Prostate gland (tissue), 2 donors: ENCODE results near the gene MORN1. TPM values are rescaled to one million over a fixed set of nuclear protein-coding genes. Genes with fewer than 3 reads are reported as not detected.

Experiments
- DNase-seq: peaks from one replicate; pipeline ENCODE4 v3.0.0-alpha.2; 2019; ENCODE audit warnings: low spot score
- H3K27ac ChIP-seq, 2 donors: fragments of 200-600 bp; sonication (generic); 2 replicates each; pipeline ENCODE4 v1.5.1; 2017 to 2019
- H3K27me3 ChIP-seq: fragments of 200-600 bp; sonication (generic); replicated peaks from 2 replicates; pipeline ENCODE4 v1.5.1; 2019; ENCODE audit not compliant: insufficient read depth
- H3K36me3 ChIP-seq, 2 donors: fragments of 200-600 bp; sonication (generic); 1 replicate in 1 of 2; 2 replicates in 1 of 2; pipeline versions ENCODE4 v1.5.1 to v1.8.1; 2017 to 2019
- H3K4me1 ChIP-seq: fragments of 200-600 bp; sonication (generic); replicated peaks from 2 replicates; pipeline ENCODE4 v1.5.1; 2019
- H3K4me3 ChIP-seq, 2 donors: fragments of 200-600 bp; sonication (generic); 2 replicates each; pipeline ENCODE4 v1.5.1; 2017 to 2019
- H3K9me3 ChIP-seq: fragments of 200-600 bp; sonication (generic); 2 replicates; pipeline ENCODE4 v1.5.1; 2017
- CTCF ChIP-seq, 4 experiments: fragments of 200-600 bp in 2 of 4; fragments of 450-650 bp in 2 of 4; sonication (generic) in 2 of 4; IDR thresholded peaks; 1 replicate in 3 of 4; 2 replicates in 1 of 4; pipeline ENCODE4 v1.5.1; 2016 to 2019; ENCODE audit warnings: antibody characterized with exemption in 4 of 4, mild to moderate bottlenecking in 2 of 4, moderate library complexity in 2 of 4
- POLR2A ChIP-seq: fragments of 450-650 bp; IDR thresholded peaks from one replicate; pipeline ENCODE4 v1.6.1; 2016; ENCODE audit warnings: antibody characterized with exemption, mild to moderate bottlenecking
- POLR2AphosphoS5 ChIP-seq: sonication (generic); formaldehyde crosslinking; IDR thresholded peaks from one replicate; pipeline ENCODE4 v1.6.1; 2017; ENCODE audit warnings: antibody characterized with exemption
- WGBS: methylation state at CpG from one replicate; pipeline ENCODE4 v1.1.5; 2018; 5-methylcytosine and 5-hydroxymethylcytosine counted together
- intact Hi-C: fragments of 100-400 bp; cut with DNase I; formaldehyde crosslinking; loops from one replicate; pipeline ENCODE4 v1.14.2; 2022
- total RNA-seq, 2 donors: library from RNA; depleted of rRNA; stranded (reverse); fragments of >200 nt; gene quantifications; one replicate each; pipeline ENCODE4 v1.1.0, GENCODE V29; 2016

Gene MORN1
- total RNA-seq, 2 donors from 2014 or later = 18.6 to 21.0 TPM

GRCh38 chr1:2360588-2361364 is 30.6 kb downstream of the MORN1 start:
- intact Hi-C loops = no loop called here
- H3K27ac ChIP-seq = peak overlapping the region; percentile 26 to 47

GRCh38 chr1:2358651-2359640 is 32.4 kb downstream of the MORN1 start:
- TF ChIP-seq POLR2A = no peak
- TF ChIP-seq CTCF (IDR thresholded peaks at IDR 0.05) = no peak
- TF ChIP-seq POLR2AphosphoS5 = no peak
- WGBS = 76% methylated on average over 18 of the region's 24 CpGs
- H3K36me3 ChIP-seq = no peaks in the 10 kb centered on the region
- no peak overlapping the region for H3K27ac ChIP-seq
- H3K4me3 ChIP-seq = no peak overlapping the region
- no peak for DNase-seq
- H3K4me1 ChIP-seq = no peaks in the 10 kb centered on the region
- intact Hi-C loops = no loop called here
- H3K27me3 ChIP-seq = no peaks in the 10 kb centered on the region
- no peaks in the 10 kb centered on the region for H3K9me3 ChIP-seq

More at GRCh38 chr1:2360588-2361364, 30.6 kb downstream of the MORN1 start:
- TF ChIP-seq POLR2A (no peak), CTCF (IDR thresholded peaks at IDR 0.05) (no peak), POLR2AphosphoS5 (peak; percentile 79)
- Histone ChIP-seq H3K36me3 (no peaks in the 10 kb centered on the region), H3K9me3 (no peaks in the 10 kb centered on the region), H3K4me3 (no peak overlapping the region), H3K4me1 (no peaks in the 10 kb centered on the region), H3K27me3 (no peaks in the 10 kb centered on the region)
- DNase-seq = peak; percentile 56
- WGBS = 50% methylated on average over 11 of the region's 11 CpGs

- Histone ChIP-seq H3K4me1 (peaks cover 6% of the 10 kb centered on the region), H3K27ac (no peak overlapping the region), H3K36me3 (no peaks in the 10 kb centered on the region), H3K4me3 (no peak overlapping the region), H3K9me3 (no peaks in the 10 kb centered on the region), H3K27me3 (no peaks in the 10 kb centered on the region)
- DNase-seq = no peak
- intact Hi-C loops = no loop called here
- TF ChIP-seq CTCF (IDR thresholded peaks at IDR 0.05) (no peak), POLR2AphosphoS5 (no peak), POLR2A (no peak)
- WGBS = 83% methylated on average over 13 of the region's 13 CpGs
Observed at GRCh38 chr1:2358072-2358471, 33.3 kb downstream of the MORN1 start.

GRCh38 chr1:2356911-2357845 is 34.2 kb downstream of the MORN1 start:
- intact Hi-C loops = no loop called here
- DNase-seq = no peak
- 91% methylated on average over 27 of the region's 37 CpGs for WGBS
- no peaks in the 10 kb centered on the region for H3K27me3 ChIP-seq
- no peak overlapping the region for H3K27ac ChIP-seq
- no peak overlapping the region for H3K4me3 ChIP-seq
- H3K4me1 ChIP-seq = peaks cover 6% of the 10 kb centered on the region
- no peaks in the 10 kb centered on the region for H3K9me3 ChIP-seq
- TF ChIP-seq POLR2A = no peak
- no peak for TF ChIP-seq CTCF (IDR thresholded peaks at IDR 0.05)
- no peak for TF ChIP-seq POLR2AphosphoS5
- H3K36me3 ChIP-seq = no peaks in the 10 kb centered on the region
